HG03103 (cell line): ENCODE data around the gene CYB5B.
"Not testable (repeated sequence)": the region's sequence is repeated elsewhere in the genome, so short reads cannot be mapped to it uniquely, and the experiment has no call there.

ENCODE experiments used
- ATAC-seq: cut with Tn5 transposase; IDR thresholded peaks from one replicate; pipeline ENCODE4 v1.9.1; 2021; ENCODE audit warnings: low read depth; ENCODE audit not compliant: unreplicated experiment

Gene CYB5B

GRCh38 chr16:69441030-69441429 is 16.6 kb downstream of the CYB5B start:
- not testable (repeated sequence) for ATAC-seq

- no peak for ATAC-seq
Measured at GRCh38 chr16:69443927-69444631, 19.7 kb downstream of the CYB5B start.

DNA sequence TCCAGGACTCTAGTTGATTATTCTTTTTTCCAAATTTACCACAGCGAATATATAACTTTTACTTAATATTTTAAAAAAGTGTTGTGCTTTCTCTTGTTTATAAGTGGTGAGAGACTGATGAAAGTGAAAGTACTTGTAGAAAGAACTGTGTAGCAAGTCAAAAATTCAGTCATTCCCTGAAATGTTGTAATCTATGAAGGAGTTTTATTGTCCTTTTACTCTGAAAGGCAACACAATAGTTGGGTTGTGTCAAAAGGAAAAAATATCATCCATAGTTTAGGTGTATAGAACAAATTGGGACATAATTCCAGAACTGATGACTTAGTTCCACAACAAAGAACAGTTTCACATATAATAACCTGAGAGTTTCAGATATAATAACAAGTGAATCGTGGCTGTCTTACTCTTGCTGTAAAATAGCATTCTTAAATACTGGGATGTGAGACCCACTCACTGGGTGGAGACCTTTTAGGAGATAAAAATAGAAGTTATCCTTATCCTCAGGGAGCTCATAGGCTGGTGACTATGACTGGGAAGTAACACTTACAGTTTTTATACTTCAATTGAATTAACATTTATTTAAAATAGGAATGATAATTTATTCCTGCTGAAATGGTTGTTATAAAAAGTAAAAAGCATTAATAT is 20.6 kb downstream of the CYB5B start:
- no peak for ATAC-seq

GRCh38 chr16:69448470-69449193 is 24.2 kb downstream of the CYB5B start:
- ATAC-seq: no peak

- no peak for ATAC-seq
Measured at GRCh38 chr16:69451166-69451565, 26.7 kb downstream of the CYB5B start.

DNA sequence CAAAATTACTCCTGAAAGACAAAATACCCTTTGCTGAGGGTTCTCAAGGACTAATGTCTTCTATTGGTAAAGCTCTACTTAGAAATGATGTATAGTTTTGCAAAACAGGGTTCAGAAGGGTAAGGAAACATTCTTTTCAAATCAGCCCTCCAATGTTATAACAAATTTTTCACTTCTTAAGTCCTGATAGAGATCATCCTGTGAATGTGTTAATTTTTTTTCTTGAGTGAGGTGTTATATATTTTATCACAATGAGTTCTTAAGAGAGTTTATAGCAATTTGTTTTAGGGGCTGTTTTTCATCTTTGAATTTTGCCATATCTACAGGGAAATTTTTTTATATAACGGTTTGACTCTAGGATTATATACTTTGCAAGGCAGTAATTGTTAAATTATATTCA is 29.5 kb downstream of the CYB5B start:
- no peak for ATAC-seq

- no peak for ATAC-seq
Measured at GRCh38 chr16:69463876-69464275, 39.5 kb downstream of the CYB5B start.

GRCh38 chr16:69465083-69465721 is 40.8 kb downstream of the CYB5B start:
- ATAC-seq: no peak

DNA sequence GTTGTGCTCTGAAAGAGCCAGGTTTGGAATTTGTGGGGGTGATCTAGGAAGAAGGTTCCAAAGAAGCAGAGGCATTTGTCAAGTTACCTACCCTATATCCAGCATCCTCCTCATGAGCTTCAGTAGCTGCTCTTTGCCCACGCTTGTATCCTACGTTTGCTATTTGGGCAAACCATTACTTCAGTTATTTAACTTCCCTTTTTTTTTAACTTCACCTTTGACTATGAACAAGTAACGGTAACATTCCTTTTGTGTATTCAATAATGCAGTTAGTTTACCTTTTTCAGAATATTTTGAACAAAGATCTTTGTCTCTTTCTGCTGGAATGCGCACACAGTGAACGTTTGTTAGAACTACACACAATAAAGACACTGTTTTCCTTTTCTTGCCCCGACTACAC is 41.5 kb downstream of the CYB5B start:
- no peak for ATAC-seq

DNA sequence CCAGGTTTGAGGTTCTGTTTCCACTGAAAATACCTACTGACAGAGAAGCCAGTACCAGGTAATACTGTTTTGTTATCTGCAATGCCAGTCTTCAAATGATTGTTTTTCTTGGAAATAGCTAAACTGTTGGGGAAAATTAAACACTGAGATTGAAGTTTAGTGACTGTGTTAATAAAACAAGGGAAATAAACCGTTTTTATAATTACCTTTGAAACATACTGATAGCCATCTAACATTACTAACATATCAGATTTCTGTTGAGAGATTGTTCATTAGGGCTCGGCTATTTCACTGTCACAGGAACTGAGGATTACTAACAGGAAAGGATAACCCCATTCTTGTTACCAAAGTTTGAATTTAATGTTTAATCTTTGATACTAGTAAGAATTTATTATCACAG is 42.1 kb downstream of the CYB5B start:
- ATAC-seq: no peak

DNA sequence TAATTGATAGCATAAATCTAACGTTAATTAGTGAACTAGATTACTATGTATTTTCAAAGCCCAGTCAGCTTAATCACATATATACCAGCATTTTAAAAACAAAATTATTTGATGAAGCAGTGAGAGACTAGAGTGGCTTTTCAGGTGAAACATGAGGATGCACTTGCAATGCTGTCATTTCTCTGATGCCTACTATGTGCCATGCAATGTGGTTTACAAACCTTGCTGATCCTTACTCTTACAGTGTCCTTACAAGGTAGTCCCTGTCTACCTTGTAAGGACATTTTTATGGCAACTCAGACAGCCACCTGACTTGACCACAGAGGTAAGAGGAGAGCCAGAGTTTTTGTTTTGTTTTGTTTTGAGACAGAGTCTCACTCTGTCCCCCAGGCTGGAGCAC is 42.7 kb downstream of the CYB5B start:
- no peak for ATAC-seq

GRCh38 chr16:69467531-69468204 is 43.2 kb downstream of the CYB5B start:
- no peak for ATAC-seq

GRCh38 chr16:69469807-69470561 is 45.6 kb downstream of the CYB5B start:
- no peak for ATAC-seq

GRCh38 chr16:69471121-69471520 is 46.7 kb downstream of the CYB5B start:
- no peak for ATAC-seq

DNA sequence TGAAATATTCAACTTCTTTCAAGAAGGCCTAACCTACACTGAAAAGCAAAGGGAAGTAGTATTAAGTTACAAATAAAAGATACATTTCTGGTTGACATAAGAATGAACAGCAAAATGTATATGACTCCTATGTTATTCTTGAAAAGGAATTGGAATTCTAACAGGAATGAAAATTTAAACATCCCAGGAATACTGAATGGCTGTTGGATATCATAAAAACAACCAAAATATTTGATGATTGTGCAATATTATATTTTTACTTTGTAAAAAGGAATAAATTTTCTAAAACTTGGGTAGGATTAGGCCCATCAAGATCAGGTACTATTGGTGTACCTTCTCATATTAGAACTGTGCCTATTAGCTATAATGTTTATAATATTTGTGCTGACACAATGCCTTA is 50.0 kb downstream of the CYB5B start:
- no peak for ATAC-seq

GRCh38 chr16:69476920-69477443 is 52.6 kb downstream of the CYB5B start:
- no peak for ATAC-seq

DNA sequence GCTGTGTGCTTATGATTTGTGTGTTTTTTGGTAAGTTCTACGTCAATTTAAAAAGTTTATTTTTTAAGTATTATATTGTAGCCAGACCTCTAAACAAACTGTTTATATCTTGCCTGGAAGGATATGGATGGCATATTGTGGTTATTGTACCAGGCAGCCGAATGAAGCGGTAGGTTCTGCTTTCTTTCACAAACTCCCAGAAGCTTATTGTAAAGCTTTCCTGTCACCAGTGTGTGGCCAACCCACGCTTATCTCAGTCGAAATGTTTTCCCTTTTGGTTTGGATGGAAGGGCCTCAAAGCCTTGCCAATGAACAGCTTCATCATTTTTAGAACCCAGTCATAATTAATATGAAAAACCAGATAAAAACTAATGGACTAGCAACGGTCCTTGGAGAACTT is 53.1 kb downstream of the CYB5B start:
- ATAC-seq: no peak

DNA sequence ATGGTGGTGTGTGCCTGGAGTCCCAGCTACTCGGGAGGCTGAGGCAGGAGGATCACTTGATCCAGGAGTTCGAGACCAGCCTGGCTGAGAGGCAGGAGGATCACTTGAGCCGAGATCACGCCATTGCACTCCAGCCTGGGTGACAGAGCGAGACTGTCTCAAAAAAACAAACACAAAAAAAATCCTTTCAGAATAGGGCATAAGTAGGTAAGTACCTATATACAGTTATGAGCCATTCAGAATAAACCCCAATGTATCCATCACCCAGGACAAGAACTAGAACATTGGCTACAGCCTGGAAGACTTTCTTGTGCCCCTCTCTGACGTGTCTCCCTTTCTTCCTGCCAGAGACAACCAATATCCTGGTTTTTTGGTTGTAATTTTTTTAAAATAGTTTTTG is 54.3 kb downstream of the CYB5B start:
- no peak for ATAC-seq

DNA sequence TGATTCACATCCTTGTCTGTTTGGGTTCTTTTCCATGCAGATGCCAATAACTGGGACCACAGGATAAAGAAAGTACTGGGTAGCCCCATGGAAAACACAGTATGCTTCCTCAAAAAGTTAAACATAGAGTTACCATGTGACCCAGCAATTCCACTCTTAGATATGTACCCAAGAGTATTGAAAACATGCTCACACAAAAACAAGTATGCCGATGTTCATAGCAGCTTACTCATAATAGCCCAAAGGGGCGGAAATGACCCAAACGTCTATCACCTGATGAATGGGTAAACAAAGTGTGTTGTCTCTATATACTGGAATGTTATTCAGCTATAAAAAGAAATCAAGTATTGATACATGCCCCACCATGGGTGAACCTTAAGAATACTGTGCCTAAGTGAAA is 55.4 kb downstream of the CYB5B start:
- ATAC-seq: no peak

DNA sequence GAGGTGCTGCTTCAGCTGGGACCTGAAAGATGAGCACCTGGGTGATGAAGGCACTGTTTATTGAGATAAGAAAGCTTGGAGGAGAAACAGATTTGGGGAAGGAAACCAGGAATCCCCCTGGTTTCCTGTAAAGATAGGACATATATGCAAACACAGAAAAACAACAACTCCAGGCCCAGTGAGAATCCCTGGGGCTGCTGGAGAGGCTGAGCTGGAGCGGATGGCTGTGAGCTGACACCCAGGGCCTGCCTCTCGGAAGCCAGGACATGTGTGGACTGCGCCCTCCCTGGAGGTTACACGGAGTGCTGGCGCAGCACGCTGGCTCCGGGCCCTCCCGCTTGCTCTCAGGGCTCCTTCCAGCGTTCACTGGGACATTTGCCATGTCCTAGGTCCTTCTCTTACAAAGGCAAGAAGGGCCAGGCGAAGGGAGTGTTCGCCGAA is 57.5 kb downstream of the CYB5B start:
- ATAC-seq: no peak
